HEK293T (cell line): ENCODE data around the gene TTLL13.

Source experiments
- CTCF ChIA-PET: fragments of 350-600 bp; formaldehyde crosslinking; extraction: SDS; loops from one replicate; lab custom pipeline; 2021; ENCODE audit warnings: antibody characterized with exemption, inconsistent platforms; lab: Yijun Ruan, JAX
- POLR2A ChIA-PET: fragments of 350-600 bp; formaldehyde crosslinking; extraction: SDS; loops from one replicate; lab custom pipeline; 2020; ENCODE audit warnings: antibody characterized with exemption, inconsistent platforms; lab: Yijun Ruan, JAX
- DNase-seq: peaks from one replicate; pipeline ENCODE4 v3.0.0; 2012; ENCODE audit warnings: mixed read lengths; ENCODE audit errors: extremely low spot score
- ARNT ChIP-seq: fragments of 450-650 bp; IDR thresholded peaks from 2 replicates; pipeline ENCODE4 v1.6.1; 2017; ENCODE audit warnings: mild to moderate bottlenecking
- BHLHE40 ChIP-seq: fragments of 450-650 bp; IDR thresholded peaks from 2 replicates; pipeline ENCODE4 v1.6.1; 2016; ENCODE audit warnings: mild to moderate bottlenecking, moderate library complexity, borderline replicate concordance
- CTBP1 ChIP-seq: fragments of 450-650 bp; IDR thresholded peaks from 2 replicates; pipeline ENCODE4 v1.6.1; 2016; ENCODE audit warnings: borderline replicate concordance
- ELF4 ChIP-seq: fragments of 450-650 bp; IDR thresholded peaks from 2 replicates; pipeline ENCODE4 v1.6.1; 2017; ENCODE audit warnings: antibody characterized with exemption
- FOXA1 ChIP-seq: fragments of 450-650 bp; IDR thresholded peaks from 2 replicates; pipeline ENCODE4 v1.6.1; 2016; ENCODE audit warnings: mild to moderate bottlenecking
- FOXK2 ChIP-seq: fragments of 450-650 bp; IDR thresholded peaks from 2 replicates; pipeline ENCODE4 v1.6.1; 2016; ENCODE audit warnings: mild to moderate bottlenecking
- FOXM1 ChIP-seq: fragments of 450-650 bp; IDR thresholded peaks from 2 replicates; pipeline ENCODE4 v1.6.1; 2017; ENCODE audit warnings: mild to moderate bottlenecking, borderline replicate concordance
- HDGF ChIP-seq: fragments of 450-650 bp; IDR thresholded peaks from 2 replicates; pipeline ENCODE4 v1.6.1; 2017; ENCODE audit warnings: antibody characterized with exemption, borderline replicate concordance
- L3MBTL2 ChIP-seq: fragments of 450-650 bp; conservative IDR thresholded peaks from 2 replicates; pipeline ENCODE4 v1.6.1; 2016; ENCODE audit warnings: mild to moderate bottlenecking
- LEF1 ChIP-seq: fragments of 450-650 bp; IDR thresholded peaks from 2 replicates; pipeline ENCODE4 v1.6.1; 2017; ENCODE audit warnings: mild to moderate bottlenecking, borderline replicate concordance
- NFRKB ChIP-seq: fragments of 450-650 bp; IDR thresholded peaks from 2 replicates; pipeline ENCODE4 v1.6.1; 2016; ENCODE audit warnings: mild to moderate bottlenecking, moderate library complexity
- SP1 ChIP-seq: fragments of 450-650 bp; IDR thresholded peaks from 2 replicates; pipeline ENCODE4 v1.6.1; 2017
- SUZ12 ChIP-seq: fragments of 450-650 bp; IDR thresholded peaks from 2 replicates; pipeline ENCODE4 v1.6.1; 2016; ENCODE audit warnings: mild to moderate bottlenecking
- TARDBP ChIP-seq: fragments of 450-650 bp; IDR thresholded peaks from 2 replicates; pipeline ENCODE4 v1.6.1; 2016
- ZNF384 ChIP-seq: fragments of 450-650 bp; IDR thresholded peaks from 2 replicates; pipeline ENCODE4 v1.6.1; 2016
- TF ChIP-seq, protein P1 (sequence below): fragments of 450-650 bp; IDR thresholded peaks from 2 replicates; pipeline ENCODE4 v1.6.1; 2016

Gene TTLL13

DNA sequence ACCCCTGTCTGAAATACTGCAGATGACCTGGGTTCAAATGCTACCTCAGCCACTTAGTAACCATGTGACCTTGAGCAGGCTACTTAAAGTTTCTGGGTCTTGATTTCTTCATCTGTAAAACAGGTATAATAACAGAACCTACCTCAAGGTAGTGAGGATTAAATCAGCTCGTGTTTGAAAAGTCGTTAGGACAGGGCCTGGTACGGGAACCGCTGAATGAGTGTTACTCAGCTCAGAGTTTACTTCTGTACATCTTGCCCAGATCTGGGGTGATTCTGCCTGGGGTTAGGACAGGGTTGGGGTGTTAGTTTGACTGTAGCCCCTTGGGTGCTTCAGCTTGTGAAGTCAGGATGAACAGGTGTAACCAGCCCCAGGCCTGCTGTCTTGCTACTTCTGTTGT lies 46.4 kb upstream of the TTLL13 start:
- ChIA-PET POLR2A (no interaction called here), CTCF (interaction anchor here (0.5 to 1.6 kb wide), 2 partner anchors 18 to 306 kb away, joined by 4 to 5 read pairs; no protein-coding TSS in a partner anchor)
- TF ChIP-seq FOXK2, result no peak
- TF ChIP-seq, protein P1, sequence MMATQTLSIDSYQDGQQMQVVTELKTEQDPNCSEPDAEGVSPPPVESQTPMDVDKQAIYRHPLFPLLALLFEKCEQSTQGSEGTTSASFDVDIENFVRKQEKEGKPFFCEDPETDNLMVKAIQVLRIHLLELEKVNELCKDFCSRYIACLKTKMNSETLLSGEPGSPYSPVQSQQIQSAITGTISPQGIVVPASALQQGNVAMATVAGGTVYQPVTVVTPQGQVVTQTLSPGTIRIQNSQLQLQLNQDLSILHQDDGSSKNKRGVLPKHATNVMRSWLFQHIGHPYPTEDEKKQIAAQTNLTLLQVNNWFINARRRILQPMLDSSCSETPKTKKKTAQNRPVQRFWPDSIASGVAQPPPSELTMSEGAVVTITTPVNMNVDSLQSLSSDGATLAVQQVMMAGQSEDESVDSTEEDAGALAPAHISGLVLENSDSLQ, result no peak
- no peak for TF ChIP-seq SP1
- no peak for TF ChIP-seq LEF1
- TF ChIP-seq HDGF, result no peak
- TF ChIP-seq ZNF384, result no peak
- TF ChIP-seq FOXA1, result no peak
- no peak for TF ChIP-seq ARNT
- TF ChIP-seq FOXM1, result no peak
- no peak for TF ChIP-seq BHLHE40
- TF ChIP-seq TARDBP, result no peak
- TF ChIP-seq NFRKB, result no peak
- no peak for TF ChIP-seq CTBP1
- no peak for TF ChIP-seq SUZ12
- TF ChIP-seq L3MBTL2, result no peak
- DNase-seq, result no peak

DNA sequence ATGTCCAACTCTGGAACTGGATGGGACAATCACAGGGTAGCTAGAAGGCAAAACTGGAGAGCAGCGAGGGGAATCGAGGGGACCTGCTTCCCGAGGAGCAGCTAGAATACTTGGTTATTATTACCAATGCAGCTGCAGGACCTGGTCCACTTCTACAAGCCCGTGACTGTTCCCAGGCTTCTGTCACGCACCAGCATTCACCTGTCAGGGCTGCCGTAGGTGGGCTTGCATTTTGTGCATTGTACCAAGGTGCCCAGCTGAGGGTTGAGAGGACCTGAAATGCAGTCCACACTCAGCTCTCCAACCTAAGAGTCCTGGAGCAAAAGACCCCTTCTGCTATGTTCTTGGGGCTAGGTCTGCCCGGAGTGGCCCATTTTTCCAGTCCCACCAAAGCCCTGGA lies 45.9 kb upstream of the TTLL13 start:
- ChIA-PET CTCF (interaction anchor here (0.5 to 1.6 kb wide), 2 partner anchors 18 to 306 kb away, joined by 4 to 5 read pairs; no protein-coding TSS in a partner anchor), POLR2A (no interaction called here)
- TF ChIP-seq SP1, result no peak
- TF ChIP-seq ARNT, result no peak
- TF ChIP-seq, protein P1, result no peak
- TF ChIP-seq BHLHE40, result no peak
- no peak for TF ChIP-seq TARDBP
- TF ChIP-seq HDGF, result no peak
- TF ChIP-seq FOXA1, result no peak
- TF ChIP-seq L3MBTL2, result no peak
- TF ChIP-seq ZNF384, result no peak
- no peak for TF ChIP-seq NFRKB
- no peak for TF ChIP-seq ELF4
- no peak for TF ChIP-seq FOXM1
- TF ChIP-seq LEF1, result no peak
- DNase-seq, result no peak

DNA sequence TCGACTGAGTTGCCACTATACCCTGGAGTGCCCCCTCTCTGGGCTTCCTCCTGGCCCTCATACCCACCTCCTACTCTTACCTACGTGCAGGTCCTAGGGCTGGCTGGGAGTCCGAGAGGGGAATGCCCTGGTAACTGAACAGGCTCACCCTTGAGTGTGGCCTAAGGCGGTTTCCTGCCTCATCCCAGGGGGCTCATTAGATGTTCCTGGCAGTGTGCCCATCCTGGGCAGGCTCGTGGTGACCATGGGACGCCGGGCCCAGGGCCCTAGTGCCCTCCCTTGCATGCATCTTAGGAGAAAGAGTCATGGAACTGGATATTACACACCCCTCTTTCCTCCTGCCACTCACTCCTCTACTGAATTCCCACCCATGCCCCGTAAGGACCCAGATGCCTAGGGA lies 45.4 kb upstream of the TTLL13 start:
- ChIA-PET POLR2A (no interaction called here), CTCF (interaction anchor here (1.6 kb wide), 1 partner anchor 17 kb away, joined by 5 read pairs; no protein-coding TSS in a partner anchor)
- no peak for TF ChIP-seq TARDBP
- no peak for DNase-seq

DNA sequence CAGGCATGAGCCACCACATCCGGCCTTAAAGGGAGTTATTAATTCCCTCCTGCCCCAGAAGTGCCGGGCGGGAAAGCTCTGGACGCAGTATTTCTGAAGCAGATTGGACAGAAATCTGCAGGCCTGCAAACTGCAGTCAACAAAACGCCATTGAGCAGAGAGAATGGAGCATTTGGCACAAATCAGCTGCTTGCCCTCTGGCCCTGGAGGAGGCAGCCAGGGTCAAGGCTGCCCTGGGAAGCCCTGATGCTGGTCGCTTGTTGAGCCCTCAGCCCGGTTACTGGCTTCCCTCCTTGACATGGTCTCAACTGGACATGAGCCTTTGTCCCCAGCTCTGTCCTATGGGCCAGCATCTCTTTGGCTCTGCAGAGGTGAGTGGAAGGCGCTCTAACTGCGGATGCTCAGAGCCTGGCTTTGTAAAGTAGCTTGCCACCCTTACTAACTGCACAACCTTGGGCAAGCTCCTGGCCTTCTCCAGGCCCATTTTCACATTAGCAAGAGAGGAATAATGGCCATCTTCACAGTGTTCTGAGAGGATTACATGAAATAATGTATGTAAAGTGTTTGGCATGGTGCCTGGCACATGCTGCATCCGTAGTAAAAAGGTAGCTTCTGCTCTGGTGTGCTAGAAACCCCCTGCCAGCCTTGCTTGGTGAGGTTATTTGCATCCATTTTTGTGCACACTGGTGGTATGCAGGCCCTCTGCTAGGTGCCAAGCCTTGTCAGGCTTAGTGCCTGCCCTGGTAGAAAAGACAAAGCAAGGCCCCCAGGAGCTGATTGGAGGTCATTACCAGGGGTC lies 44.1 kb upstream of the TTLL13 start:
- ChIA-PET CTCF (no interaction called here), POLR2A (no interaction called here)
- no peak for DNase-seq
- TF ChIP-seq LEF1, result no peak
- no peak for TF ChIP-seq ARNT
- TF ChIP-seq ZNF384, result no peak
- no peak for TF ChIP-seq FOXM1
- no peak for TF ChIP-seq CTBP1
- no peak for TF ChIP-seq ELF4
- TF ChIP-seq NFRKB, result no peak
- no peak for TF ChIP-seq FOXK2
- TF ChIP-seq SP1, result no peak
- no peak for TF ChIP-seq HDGF
- TF ChIP-seq FOXA1, result no peak
- TF ChIP-seq BHLHE40, result no peak
- no peak for TF ChIP-seq SUZ12
- TF ChIP-seq L3MBTL2, result no peak
- no peak for TF ChIP-seq TARDBP
- TF ChIP-seq, protein P1, result no peak

DNA sequence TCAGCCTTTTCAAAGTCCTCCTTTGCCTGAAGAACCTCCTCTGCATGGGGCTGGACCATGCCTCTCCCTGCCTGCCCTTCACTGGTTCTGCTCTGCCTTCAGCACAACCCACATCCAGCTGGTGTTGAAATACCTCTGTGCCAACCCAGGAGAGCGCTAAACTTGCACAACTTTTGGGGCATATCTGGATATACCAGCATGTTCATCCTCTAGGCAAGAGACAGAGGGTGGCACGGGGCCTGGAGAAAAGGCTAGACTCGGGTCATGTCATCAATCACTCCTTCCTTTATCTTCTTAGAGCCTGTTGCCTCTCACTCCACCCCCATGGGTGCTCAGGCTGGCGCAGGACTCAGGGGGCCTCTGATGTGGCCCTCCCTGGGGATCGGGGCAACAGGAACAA lies 43.5 kb upstream of the TTLL13 start:
- DNase-seq, result no peak
- no peak for TF ChIP-seq TARDBP
- TF ChIP-seq HDGF, result no peak
- no peak for TF ChIP-seq SUZ12
- TF ChIP-seq FOXA1, result no peak
- TF ChIP-seq FOXM1, result no peak
- no peak for TF ChIP-seq NFRKB
- no peak for TF ChIP-seq BHLHE40
- no peak for TF ChIP-seq LEF1
- TF ChIP-seq ZNF384, result no peak
- TF ChIP-seq CTBP1, result no peak
- no peak for TF ChIP-seq ELF4
- TF ChIP-seq SP1, result no peak
- ChIA-PET CTCF (no interaction called here), POLR2A (no interaction called here)

DNA sequence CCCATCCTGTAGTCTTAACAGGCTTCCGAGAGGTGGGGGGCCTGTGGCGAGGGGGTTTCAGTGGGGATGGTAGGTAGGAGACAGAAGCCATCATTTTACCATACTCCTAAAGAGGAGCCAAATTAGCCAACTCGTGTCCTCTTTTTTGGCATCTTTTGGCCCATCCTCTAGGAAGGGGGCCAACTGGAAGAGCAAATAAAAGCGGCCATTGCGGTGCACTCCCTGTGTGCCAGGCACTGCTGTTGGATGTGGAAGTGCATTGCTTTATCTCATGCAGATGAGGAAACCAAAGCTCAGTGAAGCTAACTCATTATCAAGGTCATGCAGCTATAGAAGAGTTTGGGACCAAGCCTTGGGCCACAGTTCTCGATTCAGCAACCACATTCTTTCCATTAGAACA lies 42.1 kb upstream of the TTLL13 start:
- DNase-seq, result no peak
- no peak for TF ChIP-seq L3MBTL2
- no peak for TF ChIP-seq FOXA1
- no peak for TF ChIP-seq ARNT
- no peak for TF ChIP-seq LEF1
- no peak for TF ChIP-seq HDGF
- TF ChIP-seq FOXM1, result no peak
- ChIA-PET POLR2A (no interaction called here), CTCF (no interaction called here)
